OCI-LY1 (cell line): ENCODE measurements around the gene NPIPB6.

ENCODE experiments used
- H2AFZ ChIP-seq: fragments of 200-600 bp; sonication (generic), shearing (Covaris generic); 2 replicates; pipeline ENCODE4 v1.6.0; 2014; ENCODE audit warnings: antibody characterized with exemption, mild to moderate bottlenecking, low read length
- H3F3A ChIP-seq: fragments of 200-600 bp; sonication (generic), shearing (Covaris generic); 2 replicates; pipeline ENCODE4 v1.6.0; 2014; ENCODE audit warnings: mild to moderate bottlenecking, antibody characterized with exemption, low read length, moderate library complexity; ENCODE audit not compliant: insufficient read depth
- H3K27ac ChIP-seq: fragments of 200-600 bp; sonication (generic); 2 replicates; pipeline ENCODE4 v1.5.1; 2014; ENCODE audit warnings: low read length, mixed run types, mild to moderate bottlenecking, low read depth; ENCODE audit not compliant: poor library complexity, severe bottlenecking
- H3K27me3 ChIP-seq: fragments of 200-600 bp; sonication (generic); 2 replicates; pipeline ENCODE4 v1.6.0; 2014; ENCODE audit warnings: antibody characterized with exemption, mild to moderate bottlenecking, low read length, moderate library complexity; ENCODE audit not compliant: insufficient read depth
- H3K36me3 ChIP-seq: fragments of 200-600 bp; sonication (generic); 2 replicates; pipeline ENCODE4 v1.6.1; 2014; ENCODE audit warnings: mild to moderate bottlenecking, antibody characterized with exemption, low read length, moderate library complexity, mixed read lengths; ENCODE audit not compliant: insufficient read depth
- H3K4me1 ChIP-seq: fragments of 200-600 bp; sonication (generic); 2 replicates; pipeline ENCODE4 v1.5.1; 2014; ENCODE audit warnings: mild to moderate bottlenecking, low read length, moderate library complexity; ENCODE audit not compliant: insufficient read depth, severe bottlenecking
- H3K4me2 ChIP-seq: fragments of 200-600 bp; sonication (generic), shearing (Covaris generic); 2 replicates; pipeline ENCODE4 v1.6.1; 2014; ENCODE audit warnings: low read length
- H3K4me3 ChIP-seq: fragments of 200-600 bp; sonication (generic); 2 replicates; pipeline ENCODE4 v1.5.1; 2014; ENCODE audit warnings: low read length, low read depth, mild to moderate bottlenecking, mixed read lengths; ENCODE audit not compliant: poor library complexity, severe bottlenecking
- H3K79me2 ChIP-seq: fragments of 200-600 bp; shearing (Covaris generic); 2 replicates; pipeline ENCODE4 v1.6.1; 2016; ENCODE audit warnings: mixed run types, low read length, mixed read lengths; ENCODE audit not compliant: insufficient read depth
- H3K9ac ChIP-seq: fragments of 200-600 bp; sonication (generic), shearing (Covaris generic); 2 replicates; pipeline ENCODE4 v1.6.1; 2014; ENCODE audit warnings: mild to moderate bottlenecking, low read length, mixed read lengths
- H3K9me2 ChIP-seq: fragments of 200-600 bp; sonication (generic), shearing (Covaris generic); 2 replicates; pipeline ENCODE4 v1.6.1; 2014; ENCODE audit warnings: low read depth, mild to moderate bottlenecking, low read length, mixed read lengths
- H3K9me3 ChIP-seq: fragments of 200-600 bp; shearing (Covaris generic); 2 replicates; pipeline ENCODE4 v1.6.1; 2014; ENCODE audit warnings: low read length, mixed read lengths
- H4K20me1 ChIP-seq: fragments of 200-600 bp; sonication (generic), shearing (Covaris generic); 2 replicates; pipeline ENCODE4 v1.6.0; 2016; ENCODE audit warnings: mild to moderate bottlenecking, low read length; ENCODE audit not compliant: insufficient read depth
- CTCF ChIP-seq: fragments of 200-600 bp; sonication (generic), shearing (Covaris generic); IDR thresholded peaks from 2 replicates; pipeline ENCODE4 v1.5.1; 2017; ENCODE audit warnings: mild to moderate bottlenecking, antibody characterized with exemption, low read length, moderate library complexity, mixed read lengths
- EZH2 ChIP-seq: fragments of 200-600 bp; sonication (generic), shearing (Covaris generic); IDR thresholded peaks from 2 replicates; pipeline ENCODE4 v1.8.0; 2017; ENCODE audit warnings: borderline replicate concordance, mixed run types, mild to moderate bottlenecking, antibody characterized with exemption, low read length, moderate library complexity, mixed read lengths

Gene NPIPB6

DNA sequence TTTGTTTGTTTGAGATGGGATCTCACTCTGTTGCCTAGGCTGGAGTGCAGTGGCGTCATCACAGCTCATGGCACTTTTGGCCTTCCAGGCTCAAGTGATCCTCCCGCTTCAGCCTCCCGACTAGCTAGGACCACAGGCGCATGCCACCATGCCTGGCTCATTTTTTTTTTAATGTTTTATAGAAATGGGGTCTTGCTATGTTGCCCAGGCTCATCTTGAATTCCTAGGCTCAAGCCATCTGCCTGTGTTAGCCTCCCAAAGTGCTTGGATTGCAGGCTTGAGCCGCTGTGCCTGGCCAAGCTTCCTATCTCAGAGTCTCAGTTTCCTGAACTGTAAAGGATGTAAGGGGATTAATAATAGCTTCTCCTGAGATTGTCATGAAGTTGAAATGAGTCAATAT is 63.0 kb downstream of the NPIPB6 start:
- no peaks in the 10 kb centered on the region for H4K20me1 ChIP-seq
- TF ChIP-seq CTCF (no peak), EZH2 (no peak)

DNA sequence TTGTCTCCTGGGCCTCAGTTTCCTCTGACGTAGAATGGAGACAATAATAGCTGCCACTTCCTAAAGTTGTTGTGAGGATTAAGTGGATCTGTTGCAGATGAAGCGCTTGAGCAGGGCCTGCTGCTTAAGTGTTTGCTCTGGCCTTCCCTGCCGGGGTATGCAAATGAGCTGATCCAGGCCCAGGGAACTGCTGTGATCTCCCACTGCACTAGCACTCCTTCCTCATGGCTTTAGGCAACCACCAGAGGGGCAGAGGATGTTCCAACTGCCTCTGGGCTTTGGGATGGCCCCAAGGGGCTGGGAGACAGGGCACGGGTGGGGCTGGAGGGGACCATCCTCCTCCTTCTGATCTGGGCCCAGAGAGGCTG is 64.8 kb downstream of the NPIPB6 start:
- Histone ChIP-seq H2AFZ (no peak overlapping the region), H3K4me3 (no peak overlapping the region), H3F3A (no peaks in the 10 kb centered on the region), H3K4me1 (peaks cover under 1% of the 10 kb centered on the region), H3K9ac (no peak overlapping the region), H4K20me1 (no peaks in the 10 kb centered on the region), H3K27ac (no peak overlapping the region), H3K4me2 (no peak overlapping the region), H3K9me2 (no peaks in the 10 kb centered on the region), H3K79me2 (no peaks in the 10 kb centered on the region), H3K27me3 (peaks cover 6% of the 10 kb centered on the region), H3K9me3 (no peaks in the 10 kb centered on the region), H3K36me3 (no peaks in the 10 kb centered on the region)
- TF ChIP-seq EZH2 (no peak), CTCF (no peak)

More for the DNA sequence above, 63.0 kb downstream of the NPIPB6 start:
- Histone ChIP-seq H3K4me1 (no peaks in the 10 kb centered on the region), H3K9me2 (no peaks in the 10 kb centered on the region), H3K9me3 (no peaks in the 10 kb centered on the region), H3K4me2 (no peak overlapping the region), H3K27me3 (0 out of 2 replicates have a peak, but pooled peaks cover 6% of the 10 kb centered on the region), H3K36me3 (no peaks in the 10 kb centered on the region), H3K9ac (no peak overlapping the region), H3K79me2 (no peaks in the 10 kb centered on the region), H2AFZ (no peak overlapping the region), H3F3A (no peaks in the 10 kb centered on the region), H3K4me3 (no peak overlapping the region), H3K27ac (no peak overlapping the region)

DNA sequence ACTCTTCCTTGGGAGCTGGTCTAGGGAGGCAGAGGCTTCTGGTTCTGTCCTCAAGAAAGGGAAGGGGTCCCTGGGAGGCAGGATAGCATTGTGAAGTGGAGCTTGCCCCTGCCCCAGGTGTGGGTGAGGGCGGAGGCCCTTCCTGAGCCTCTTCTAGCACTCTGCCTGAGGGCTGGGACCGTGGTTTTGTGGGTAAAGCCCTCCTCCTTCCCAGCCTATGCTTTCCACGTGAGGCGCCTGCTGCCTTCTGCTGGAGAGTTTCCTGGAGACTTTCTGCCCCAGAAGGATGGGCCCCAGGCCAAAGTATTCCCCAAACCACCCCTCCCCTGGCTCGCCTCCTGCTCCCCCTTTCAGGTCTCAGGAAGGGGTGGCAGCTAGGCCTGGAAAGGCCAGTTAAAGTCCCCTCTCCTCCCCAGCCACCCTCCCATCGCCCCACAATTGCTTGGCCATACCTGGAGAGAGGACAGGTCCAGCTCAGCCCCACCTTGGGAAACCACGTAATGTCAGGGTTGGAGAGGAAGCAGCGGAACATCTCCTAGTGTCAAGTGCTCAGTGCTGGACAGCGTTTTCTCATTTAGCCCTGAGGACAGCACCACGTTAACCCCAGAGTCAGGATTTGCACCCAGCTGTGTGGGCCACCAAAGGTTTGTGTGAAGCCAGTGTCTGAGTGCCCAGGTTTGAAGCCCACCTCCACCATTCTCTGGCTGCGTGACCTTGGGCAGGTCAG is 65.4 kb downstream of the NPIPB6 start:
- Histone ChIP-seq H3K27me3 (peaks cover 8% of the 10 kb centered on the region), H3K9me2 (no peaks in the 10 kb centered on the region), H3F3A (no peaks in the 10 kb centered on the region), H3K4me1 (peaks cover 6% of the 10 kb centered on the region), H3K9ac (no peak overlapping the region), H3K4me3 (no peak overlapping the region), H3K4me2 (no peak overlapping the region), H3K36me3 (no peaks in the 10 kb centered on the region), H2AFZ (no peak overlapping the region), H3K27ac (no peak overlapping the region), H3K79me2 (no peaks in the 10 kb centered on the region), H4K20me1 (no peaks in the 10 kb centered on the region), H3K9me3 (no peaks in the 10 kb centered on the region)
- no peak for TF ChIP-seq EZH2
- TF ChIP-seq CTCF: no peak
